K562 (cell line): ENCODE measurements around the gene MKS1. TPM values are rescaled to one million over a fixed set of nuclear protein-coding genes. Genes with fewer than 3 reads are reported as not detected.

Experiments used
- CHD1 ChIP-seq: fragments of 200-600 bp; sonication (generic); IDR thresholded peaks from one replicate; pipeline ENCODE4 v1.6.1; 2012; ENCODE audit warnings: mild to moderate bottlenecking, moderate library complexity, low read length, inconsistent platforms
- DIDO1 ChIP-seq: fragments of 450-650 bp; IDR thresholded peaks from 2 replicates; pipeline ENCODE4 v1.6.1; 2016; ENCODE audit warnings: low read depth, missing biosample characterization, missing genetic modification characterization
- FOXJ3 ChIP-seq: sonication (generic); formaldehyde crosslinking; IDR thresholded peaks from 2 replicates; pipeline ENCODE4 v1.4.0; 2020; ENCODE audit warnings: mild to moderate bottlenecking, missing genetic modification reagents
- FOXK2 ChIP-seq, 2 experiments: fragments of 450-650 bp; IDR thresholded peaks in 1 of 2; conservative IDR thresholded peaks in 1 of 2; 2 replicates each; pipeline ENCODE4 v1.6.1; 2016; ENCODE audit warnings: low read depth in 2 of 2, mild to moderate bottlenecking in 1 of 2
- FOXP4 ChIP-seq: sonication (generic); formaldehyde crosslinking; IDR thresholded peaks from 2 replicates; pipeline ENCODE4 v1.8.0; 2022; ENCODE audit warnings: mild to moderate bottlenecking, missing genetic modification reagents, borderline replicate concordance
- HDAC2 ChIP-seq: fragments of 450-650 bp; IDR thresholded peaks from 2 replicates; pipeline ENCODE4 v1.6.1; 2016; ENCODE audit warnings: mild to moderate bottlenecking
- HIVEP1 ChIP-seq: fragments of 250-450 bp; sonication (Bioruptor Pico); IDR thresholded peaks from 2 replicates; pipeline ENCODE4 v1.4.0; 2020; ENCODE audit warnings: mild to moderate bottlenecking
- ID3 ChIP-seq, 2 experiments: fragments of 250-450 bp in 1 of 2; fragments of 450-650 bp in 1 of 2; sonication (Bioruptor Pico) in 1 of 2; IDR thresholded peaks; 2 replicates each; pipeline versions ENCODE4 v1.6.1 to v1.8.0; 2016 to 2021; ENCODE audit warnings: mild to moderate bottlenecking in 2 of 2, moderate library complexity in 2 of 2, missing compliant biosample characterization in 1 of 2, missing genetic modification characterization in 1 of 2
- KDM5B ChIP-seq: fragments of 200-600 bp; sonication (generic); IDR thresholded peaks from 2 replicates; pipeline ENCODE4 v1.6.1; 2012; ENCODE audit warnings: low read depth, mild to moderate bottlenecking, moderate library complexity, low read length, control low read depth, inconsistent platforms; ENCODE audit not compliant: insufficient replicate concordance
- KLF10 ChIP-seq: fragments of 250-450 bp; sonication (Bioruptor Pico); IDR thresholded peaks from 2 replicates; pipeline ENCODE4 v1.6.1; 2021; ENCODE audit warnings: matching md5 sums
- MBD2 ChIP-seq: sonication (generic); IDR thresholded peaks from 2 replicates; pipeline ENCODE4 v1.6.1; 2016; ENCODE audit warnings: low read depth, borderline replicate concordance
- MED1 ChIP-seq: sonication (generic); formaldehyde crosslinking; IDR thresholded peaks from 2 replicates; pipeline ENCODE4 v1.8.1; 2023; ENCODE audit warnings: missing genetic modification reagents, borderline replicate concordance
- MEIS2 ChIP-seq: fragments of 450-650 bp; IDR thresholded peaks from 2 replicates; pipeline ENCODE4 v1.6.1; 2014; ENCODE audit warnings: mild to moderate bottlenecking; ENCODE audit not compliant: partially characterized antibody
- MYC ChIP-seq, 2 experiments: fragments of 250-450 bp in 1 of 2; sonication (Bioruptor Pico) in 1 of 2; IDR thresholded peaks; 2 replicates each; pipeline versions ENCODE4 v1.5.1 to v1.6.1; 2012 to 2021; ENCODE audit warnings: low read depth in 2 of 2, borderline replicate concordance in 1 of 2, improper control_type of control experiment in 1 of 2, low read length in 1 of 2, mild to moderate bottlenecking in 1 of 2, moderate library complexity in 1 of 2
- PRMT5 ChIP-seq: sonication (generic); formaldehyde crosslinking; IDR thresholded peaks from 2 replicates; pipeline ENCODE4 v1.5.0; 2020; ENCODE audit warnings: missing genetic modification reagents
- PYGO2 ChIP-seq: fragments of 450-650 bp; IDR thresholded peaks from 2 replicates; pipeline ENCODE4 v1.6.1; 2016; ENCODE audit warnings: mild to moderate bottlenecking, missing genetic modification characterization, moderate library complexity, missing compliant biosample characterization
- SLC30A9 ChIP-seq: fragments of 250-450 bp; sonication (Bioruptor Pico); IDR thresholded peaks from 2 replicates; pipeline ENCODE4 v1.8.0; 2022; ENCODE audit warnings: mild to moderate bottlenecking, moderate library complexity
- TCFL5 ChIP-seq: fragments of 250-450 bp; sonication (Bioruptor Pico); conservative IDR thresholded peaks from 2 replicates; pipeline ENCODE4 v1.6.1; 2021; ENCODE audit warnings: mild to moderate bottlenecking, moderate library complexity, matching md5 sums
- ZNF311 ChIP-seq: fragments of 250-450 bp; sonication (Bioruptor Pico); IDR thresholded peaks from 2 replicates; pipeline ENCODE4 v1.4.0; 2020; ENCODE audit warnings: mild to moderate bottlenecking, moderate library complexity
- ZNF76 ChIP-seq: fragments of 250-450 bp; sonication (Bioruptor Pico); IDR thresholded peaks from 2 replicates; pipeline ENCODE4 v1.4.0; 2020; ENCODE audit warnings: mild to moderate bottlenecking, moderate library complexity, borderline replicate concordance
- polyA plus RNA-seq, 8 experiments: library from polyadenylated mRNA; depleted of rRNA in 4 of 8; stranded (reverse) in 5 of 8; unstranded in 3 of 8; fragments of >200 nt; fragmentation: Nextera tagmentation in 2 of 8; fragmentation: Illumina TruSeq in 1 of 8; extraction: Ambion mirVana in 2 of 8; extraction: Trizol in 1 of 8; gene quantifications; 2 replicates each; pipeline versions ENCODE4 v1.2.1 to v1.2.3, GENCODE V29; 2011 to 2014; ENCODE audit warnings: inconsistent platforms in 1 of 8, missing spikeins in 1 of 8
- total RNA-seq, 7 experiments: library from RNA; depleted of rRNA in 6 of 7; stranded (reverse); fragments of >200 nt in 6 of 7; fragmentation: Illumina TruSeq in 2 of 7; extraction: Trizol in 2 of 7; gene quantifications; 2 replicates each; pipeline versions ENCODE4 v1.2.1 to v1.2.3, GENCODE V29; 2011 to 2021; ENCODE audit warnings: low replicate concordance in 1 of 7
- TF ChIP-seq, protein P1 (sequence below): fragments of 250-450 bp; sonication (Bioruptor Pico); IDR thresholded peaks from 2 replicates; pipeline ENCODE4 v1.5.1; 2021; ENCODE audit warnings: mild to moderate bottlenecking

Gene MKS1
- total and polyA plus RNA-seq, 9 of the 15 experiments (the other 6 are each of a cell fraction or from before 2014, with no cell fraction given): 16.3 to 31.0 (median 25.9) TPM

- TF ChIP-seq KDM5B: no peak
- TF ChIP-seq TCFL5: 0 out of 2 replicates have a peak, but pooled peaks have one; percentile 11
- TF ChIP-seq ZNF76: peak; percentile 61
- no peak for TF ChIP-seq FOXJ3 (CRISPR knock-in tag)
- no peak for TF ChIP-seq PRMT5
- TF ChIP-seq PYGO2: no peak
- TF ChIP-seq, protein P1, sequence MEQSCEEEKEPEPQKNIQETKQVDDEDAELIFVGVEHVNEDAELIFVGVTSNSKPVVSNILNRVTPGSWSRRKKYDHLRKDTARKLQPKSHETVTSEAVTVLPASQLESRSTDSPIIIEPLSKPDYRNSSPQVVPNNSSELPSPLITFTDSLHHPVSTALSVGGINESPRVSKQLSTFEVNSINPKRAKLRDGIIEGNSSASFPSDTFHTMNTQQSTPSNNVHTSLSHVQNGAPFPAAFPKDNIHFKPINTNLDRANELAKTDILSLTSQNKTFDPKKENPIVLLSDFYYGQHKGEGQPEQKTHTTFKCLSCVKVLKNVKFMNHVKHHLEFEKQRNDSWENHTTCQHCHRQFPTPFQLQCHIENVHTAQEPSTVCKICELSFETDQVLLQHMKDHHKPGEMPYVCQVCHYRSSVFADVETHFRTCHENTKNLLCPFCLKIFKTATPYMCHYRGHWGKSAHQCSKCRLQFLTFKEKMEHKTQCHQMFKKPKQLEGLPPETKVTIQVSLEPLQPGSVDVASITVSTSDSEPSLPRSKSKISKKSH: no peak
- no peak for TF ChIP-seq SLC30A9 (CRISPR knock-in tag)
- TF ChIP-seq HIVEP1: peak; percentile 72
- no peak for TF ChIP-seq MED1
- TF ChIP-seq ZNF311 (CRISPR knock-in tag): no peak
- 0 out of 2 replicates have a peak, but pooled peaks have one; percentile 23 for TF ChIP-seq FOXP4
- TF ChIP-seq DIDO1 (tag): no peak
- no peak for TF ChIP-seq MBD2
- no peak for TF ChIP-seq CHD1
- no peak for TF ChIP-seq HDAC2
- peak; percentile 41 for TF ChIP-seq MYC (IDR thresholded peaks at IDR 0.05; ENCODE audit: low read depth, low read length)
- TF ChIP-seq MYC (CRISPR knock-in tag; IDR thresholded peaks at IDR 0.05; ENCODE audit: borderline replicate concordance, low read depth): no peak; the same call in 1 of the 2 replicates
- TF ChIP-seq MEIS2: no peak
- TF ChIP-seq KLF10 (CRISPR knock-in tag): no peak
- no peak for TF ChIP-seq ID3 (CRISPR knock-in tag; IDR thresholded peaks at IDR 0.05)
- no peak for TF ChIP-seq ID3 (tag; IDR thresholded peaks at IDR 0.05)
- no peak; a peak in 1 of 4 replicates for TF ChIP-seq FOXK2 (conservative IDR thresholded peaks at IDR 0.05 in 1 of 2, IDR thresholded peaks at IDR 0.05 in 1 of 2; ENCODE audit: low read depth in 2 of 2)
Measured at GRCh38 chr17:58184986-58185761, 33.9 kb downstream of the MKS1 start (continued).
